Prostate gland (tissue), 2 donors: Measurements from ENCODE around the gene U2SURP.

Experiments used
- CTCF ChIP-seq, 4 experiments: fragments of 200-600 bp in 2 of 4; fragments of 450-650 bp in 2 of 4; sonication (generic) in 2 of 4; IDR thresholded peaks; 1 replicate in 3 of 4; 2 replicates in 1 of 4; pipeline ENCODE4 v1.5.1; 2016 to 2019; ENCODE audit warnings: antibody characterized with exemption in 4 of 4, mild to moderate bottlenecking in 2 of 4, moderate library complexity in 2 of 4
- POLR2AphosphoS5 ChIP-seq: sonication (generic); formaldehyde crosslinking; IDR thresholded peaks from one replicate; pipeline ENCODE4 v1.6.1; 2017; ENCODE audit warnings: antibody characterized with exemption

- TF ChIP-seq CTCF (IDR thresholded peaks at IDR 0.05) (no peak), POLR2AphosphoS5 (no peak)
Measured at GRCh38 chr3:142951794-142952193, 49.6 kb upstream of the U2SURP start.
